Measurements from ENCODE around the gene CTSZ.
A peak's percentile ranks its signal among the peaks of the same experiment; 100 is the strongest.

The CTSZ gene

GRCh38 chr20:59044796-59045195 lies 37.7 kb upstream of the CTSZ start:
- no peaks in the 10 kb centered on the region for H3K9me2 ChIP-seq (ENCODE audit: low read depth, low read length)
- H3K9me3 ChIP-seq (ENCODE audit: low read length) = no peaks in the 10 kb centered on the region
- no peaks in the 10 kb centered on the region for H3F3A ChIP-seq (ENCODE audit: insufficient read depth, low read length)
- no peak for TF ChIP-seq CTCF (IDR thresholded peaks at IDR 0.05; ENCODE audit: low read length)
- peaks cover 36% of the 10 kb centered on the region for H3K4me1 ChIP-seq (ENCODE audit: insufficient read depth, low read length, severe bottlenecking)
- H3K36me3 ChIP-seq (ENCODE audit: insufficient read depth, low read length) = peaks cover 17% of the 10 kb centered on the region
- H3K27ac ChIP-seq (ENCODE audit: low read depth, low read length, poor library complexity, severe bottlenecking) = no peak overlapping the region
- no peaks in the 10 kb centered on the region for H3K27me3 ChIP-seq (ENCODE audit: insufficient read depth, low read length)
- H3K4me2 ChIP-seq (ENCODE audit: low read length) = no peak overlapping the region
- no peak overlapping the region for H3K9ac ChIP-seq (ENCODE audit: low read length)
- H3K79me2 ChIP-seq (ENCODE audit: insufficient read depth, low read length) = peaks cover 26% of the 10 kb centered on the region
- no peaks in the 10 kb centered on the region for H4K20me1 ChIP-seq (ENCODE audit: insufficient read depth, low read length)
- H3K4me3 ChIP-seq (ENCODE audit: low read depth, low read length, poor library complexity, severe bottlenecking) = no peak overlapping the region
- no peak overlapping the region for H2AFZ ChIP-seq (ENCODE audit: low read length)

GRCh38 chr20:59044295-59044694 lies 37.2 kb upstream of the CTSZ start:
- H3K9ac ChIP-seq (ENCODE audit: low read length) = no peak overlapping the region
- H3K9me3 ChIP-seq (ENCODE audit: low read length) = no peaks in the 10 kb centered on the region
- H3K27ac ChIP-seq (ENCODE audit: low read depth, low read length, poor library complexity, severe bottlenecking) = no peak overlapping the region
- H3K4me3 ChIP-seq (ENCODE audit: low read depth, low read length, poor library complexity, severe bottlenecking) = no peak overlapping the region
- no peaks in the 10 kb centered on the region for H3F3A ChIP-seq (ENCODE audit: insufficient read depth, low read length)
- H3K9me2 ChIP-seq (ENCODE audit: low read depth, low read length) = no peaks in the 10 kb centered on the region
- H3K79me2 ChIP-seq (ENCODE audit: insufficient read depth, low read length) = peaks cover 31% of the 10 kb centered on the region
- no peak overlapping the region for H2AFZ ChIP-seq (ENCODE audit: low read length)
- no peaks in the 10 kb centered on the region for H4K20me1 ChIP-seq (ENCODE audit: insufficient read depth, low read length)
- TF ChIP-seq EZH2 (IDR thresholded peaks at IDR 0.05; ENCODE audit: borderline replicate concordance, low read length) (no peak), CTCF (IDR thresholded peaks at IDR 0.05; ENCODE audit: low read length) (no peak)
- no peak overlapping the region for H3K4me2 ChIP-seq (ENCODE audit: low read length)
- peaks cover 41% of the 10 kb centered on the region for H3K4me1 ChIP-seq (ENCODE audit: insufficient read depth, low read length, severe bottlenecking)
- H3K36me3 ChIP-seq (ENCODE audit: insufficient read depth, low read length) = peaks cover 18% of the 10 kb centered on the region
- H3K27me3 ChIP-seq (ENCODE audit: insufficient read depth, low read length) = no peaks in the 10 kb centered on the region

- TF ChIP-seq EZH2 (IDR thresholded peaks at IDR 0.05; ENCODE audit: borderline replicate concordance, low read length) (no peak), CTCF (IDR thresholded peaks at IDR 0.05; ENCODE audit: low read length) (no peak)
- no peak overlapping the region for H3K27ac ChIP-seq (ENCODE audit: low read depth, low read length, poor library complexity, severe bottlenecking)
- H3K9me3 ChIP-seq (ENCODE audit: low read length) = no peaks in the 10 kb centered on the region
- H4K20me1 ChIP-seq (ENCODE audit: insufficient read depth, low read length) = no peaks in the 10 kb centered on the region
- H3K9me2 ChIP-seq (ENCODE audit: low read depth, low read length) = no peaks in the 10 kb centered on the region
- H3K4me2 ChIP-seq (ENCODE audit: low read length) = peak overlapping the region; percentile 96
- H3K36me3 ChIP-seq (ENCODE audit: insufficient read depth, low read length) = peaks cover 22% of the 10 kb centered on the region
- H3K79me2 ChIP-seq (ENCODE audit: insufficient read depth, low read length) = peaks cover 37% of the 10 kb centered on the region
- peak overlapping the region; percentile 87 for H3K9ac ChIP-seq (ENCODE audit: low read length)
- peak overlapping the region; percentile 86 for H3K4me3 ChIP-seq (ENCODE audit: low read depth, low read length, poor library complexity, severe bottlenecking)
- H3K27me3 ChIP-seq (ENCODE audit: insufficient read depth, low read length) = no peaks in the 10 kb centered on the region
- H2AFZ ChIP-seq (ENCODE audit: low read length) = no peak overlapping the region
- H3K4me1 ChIP-seq (ENCODE audit: insufficient read depth, low read length, severe bottlenecking) = peaks cover 47% of the 10 kb centered on the region
- no peaks in the 10 kb centered on the region for H3F3A ChIP-seq (ENCODE audit: insufficient read depth, low read length)
Measured at GRCh38 chr20:59043698-59044097, 36.6 kb upstream of the CTSZ start.
